HepG2 (cell line): ENCODE data around the gene WDR3. TPM values are rescaled to one million over a fixed set of nuclear protein-coding genes. Genes with fewer than 3 reads are reported as not detected.
A peak's percentile ranks its signal among the peaks of the same experiment; 100 is the strongest.

ENCODE experiments used
- ATAC-seq: fragments of 200-7000 bp; cut with Tn5 transposase; 3 replicates; pipeline ENCODE4 v1.9.1; 2020; ENCODE audit warnings: mild to moderate bottlenecking, moderate library complexity
- BruUV-seq: library from RNA; stranded (reverse); fragments of 400-500 nt; replicated peaks from 2 replicates; lab custom pipeline; 2021; lab: Mats Ljungman, UMichigan
- CTCF ChIA-PET: fragments of 300-600 bp; formaldehyde crosslinking; extraction: SDS; loops from one replicate; lab custom pipeline; 2021; ENCODE audit warnings: low total read pairs, inconsistent platforms, low intra/inter-chr PET ratio; lab: Yijun Ruan, JAX
- POLR2A ChIA-PET: fragments of 350-600 bp; sonication (Branson Sonifier 250); formaldehyde crosslinking; loops from one replicate; lab custom pipeline; 2020; ENCODE audit warnings: antibody characterized with exemption, inconsistent platforms; lab: Yijun Ruan, JAX
- DNase-seq: peaks from one replicate; pipeline ENCODE4 v3.0.0-alpha.2; 2015; ENCODE audit warnings: low spot score
- FAIRE-seq: peaks from 3 replicates; lab custom pipeline; 2011; peaks lifted over from hg19 to GRCh38; lab: Jason Lieb, UNC
- H2AFZ ChIP-seq: one replicate; pipeline ENCODE4 v1.6.1; 2011; ENCODE audit warnings: low read length, inconsistent platforms
- H3K27ac ChIP-seq: fragments of 300-600 bp; 3 replicates; pipeline ENCODE4 v1.8.0; 2011; ENCODE audit warnings: mixed run types, mild to moderate bottlenecking, mixed read lengths, low read length, inconsistent platforms; ENCODE audit not compliant: insufficient read depth; ENCODE audit errors: extremely low read length
- H3K27me3 ChIP-seq, 2 experiments: fragments of 200-600 bp in 1 of 2; 2 replicates in 1 of 2; 3 replicates in 1 of 2; pipeline versions ENCODE4 v1.6.0 to v1.8.0; 2011; ENCODE audit warnings: low read length in 2 of 2, mild to moderate bottlenecking in 2 of 2, moderate library complexity in 2 of 2, inconsistent platforms in 1 of 2; ENCODE audit not compliant: insufficient read depth in 2 of 2, control insufficient read depth in 1 of 2
- H3K36me3 ChIP-seq, 2 experiments: fragments of 200-600 bp in 1 of 2; replicated peaks in 1 of 2; 2 replicates in 1 of 2; 3 replicates in 1 of 2; pipeline versions ENCODE4 v1.5.1 to v1.8.0; 2011; ENCODE audit warnings: low read length in 2 of 2, inconsistent platforms in 1 of 2; ENCODE audit not compliant: insufficient read depth in 2 of 2, control insufficient read depth in 1 of 2
- H3K4me1 ChIP-seq: 2 replicates; pipeline ENCODE4 v1.5.1; 2012; ENCODE audit warnings: low read length, inconsistent platforms; ENCODE audit not compliant: insufficient read depth
- H3K4me2 ChIP-seq: 2 replicates; pipeline ENCODE4 v1.6.0; 2011; ENCODE audit warnings: low read depth, low read length, inconsistent platforms
- H3K4me3 ChIP-seq, 3 experiments: fragments of 200-600 bp in 1 of 3; sonication (generic), shearing (Covaris generic) in 1 of 3; replicated peaks in 1 of 3; 2 replicates each; pipeline ENCODE4 v1.5.1; 2011 to 2016; ENCODE audit warnings: low read length in 3 of 3, inconsistent platforms in 2 of 3, low read depth in 2 of 3, mild to moderate bottlenecking in 2 of 3, control low read depth in 1 of 3, mixed read lengths in 1 of 3; ENCODE audit not compliant: insufficient read depth in 1 of 3
- H3K79me2 ChIP-seq: one replicate; pipeline ENCODE4 v1.6.1; 2011; ENCODE audit warnings: low read length, inconsistent platforms; ENCODE audit not compliant: insufficient read depth
- H3K9ac ChIP-seq: 2 replicates; pipeline ENCODE4 v1.6.0; 2011; ENCODE audit warnings: mild to moderate bottlenecking, low read depth, low read length, inconsistent platforms; ENCODE audit not compliant: insufficient read depth
- H3K9me3 ChIP-seq: 2 replicates; pipeline ENCODE4 v1.5.1; 2012; ENCODE audit warnings: mild to moderate bottlenecking, low read length
- H4K20me1 ChIP-seq: 2 replicates; pipeline ENCODE4 v1.6.0; 2011; ENCODE audit warnings: inconsistent platforms, mild to moderate bottlenecking, low read length, moderate library complexity; ENCODE audit not compliant: insufficient read depth
- ARID2 ChIP-seq: sonication (generic); formaldehyde crosslinking; IDR thresholded peaks from 2 replicates; pipeline ENCODE4 v1.8.1; 2022; ENCODE audit warnings: mild to moderate bottlenecking, missing genetic modification reagents, borderline replicate concordance
- ASH2L ChIP-seq: fragments of 300-600, 200-600 bp; sonication (generic); IDR thresholded peaks from 2 replicates; pipeline ENCODE4 v1.7.0; 2017; ENCODE audit warnings: low read depth, mild to moderate bottlenecking, moderate library complexity, mixed read lengths, low read length; ENCODE audit not compliant: insufficient read length
- FOXA1 ChIP-seq, 2 experiments: fragments of 450-650 bp in 1 of 2; sonication (generic) in 1 of 2; formaldehyde crosslinking in 1 of 2; IDR thresholded peaks; 2 replicates each; pipeline versions ENCODE4 v1.4.0 to v1.6.1; 2016 to 2020; ENCODE audit warnings: missing genetic modification reagents in 1 of 2
- HOXA9 ChIP-seq: sonication (generic); formaldehyde crosslinking; IDR thresholded peaks from 2 replicates; pipeline ENCODE4 v1.8.1; 2022; ENCODE audit warnings: missing genetic modification reagents, mild to moderate bottlenecking, moderate library complexity, borderline replicate concordance
- MAFF ChIP-seq: IDR thresholded peaks from 2 replicates; pipeline ENCODE4 v1.6.1; 2011; ENCODE audit warnings: low read depth, low read length, improper control_type of control experiment
- NFKB2 ChIP-seq: sonication (generic); formaldehyde crosslinking; IDR thresholded peaks from 2 replicates; pipeline ENCODE4 v1.4.0; 2020; ENCODE audit warnings: missing genetic modification reagents, borderline replicate concordance
- REXO4 ChIP-seq: sonication (generic); formaldehyde crosslinking; IDR thresholded peaks from 2 replicates; pipeline ENCODE4 v1.8.0; 2022; ENCODE audit warnings: missing genetic modification reagents, mild to moderate bottlenecking, borderline replicate concordance
- TMF1 ChIP-seq: sonication (generic); formaldehyde crosslinking; IDR thresholded peaks from 2 replicates; pipeline ENCODE4 v1.8.1; 2022; ENCODE audit warnings: low read depth, missing genetic modification reagents
- ZBTB38 ChIP-seq: sonication (generic); formaldehyde crosslinking; IDR thresholded peaks from 2 replicates; pipeline ENCODE4 v1.5.1; 2020; ENCODE audit warnings: mild to moderate bottlenecking, missing genetic modification reagents
- ZNF317 ChIP-seq: sonication (generic); formaldehyde crosslinking; IDR thresholded peaks from 2 replicates; pipeline ENCODE4 v1.5.0; 2020; ENCODE audit warnings: mild to moderate bottlenecking, missing genetic modification reagents
- ZNF331 ChIP-seq: sonication (generic); formaldehyde crosslinking; IDR thresholded peaks from 2 replicates; pipeline ENCODE4 v1.4.0; 2020; ENCODE audit warnings: missing genetic modification reagents
- ZNF776 ChIP-seq: sonication (generic); formaldehyde crosslinking; IDR thresholded peaks from 2 replicates; pipeline ENCODE4 v1.4.0; 2020; ENCODE audit warnings: mild to moderate bottlenecking, missing genetic modification reagents
- ZSCAN21 ChIP-seq: sonication (generic); formaldehyde crosslinking; IDR thresholded peaks from 2 replicates; pipeline ENCODE4 v1.8.0; 2022; ENCODE audit warnings: mild to moderate bottlenecking, missing genetic modification reagents, moderate library complexity, borderline replicate concordance
- WGBS: methylation state at CpG from one replicate; pipeline ENCODE4 v1.1.6; 2017; ENCODE audit warnings: low lambda C conversion rate; 5-methylcytosine and 5-hydroxymethylcytosine counted together
- in situ Hi-C: cut with HindIII; loops from 2 replicates; pipeline ENCODE4 v1.10.0; 2017; ENCODE audit warnings: low pct_unique_long_range_greater_than_20kb; ENCODE audit not compliant: extremely low pct_ligation_motif_present
- intact Hi-C: fragments of 100-400 bp; cut with micrococcal nuclease; formaldehyde crosslinking; loops from one replicate; pipeline ENCODE4 v1.10.0; 2022; ENCODE audit not compliant: unreplicated experiment
- polyA plus RNA-seq, 8 experiments: library from polyadenylated mRNA; depleted of rRNA in 3 of 8; stranded (reverse) in 7 of 8; unstranded in 1 of 8; fragments of >200 nt; fragmentation: Illumina TruSeq in 4 of 8; extraction: Trizol in 4 of 8; gene quantifications; 2 replicates each; pipeline versions ENCODE4 v1.2.1 to v1.2.3, GENCODE V29; 2011 to 2016; ENCODE audit warnings: low read depth in 4 of 8, missing spikeins in 1 of 8, mixed read lengths in 1 of 8; ENCODE audit not compliant: insufficient read depth in 1 of 8
- total RNA-seq, 5 experiments: library from RNA; depleted of rRNA; stranded (reverse); fragments of >200 nt; fragmentation: Illumina TruSeq; extraction: Trizol; gene quantifications; 2 replicates each; pipeline ENCODE4 v1.2.3, GENCODE V29; 2016; ENCODE audit warnings: low read depth in 1 of 5

The WDR3 gene
- total and polyA plus RNA-seq, 2 of the 13 experiments (the other 11 are each of a cell fraction or from before 2014, with no cell fraction given) = 15.9 to 55.5 TPM

DNA sequence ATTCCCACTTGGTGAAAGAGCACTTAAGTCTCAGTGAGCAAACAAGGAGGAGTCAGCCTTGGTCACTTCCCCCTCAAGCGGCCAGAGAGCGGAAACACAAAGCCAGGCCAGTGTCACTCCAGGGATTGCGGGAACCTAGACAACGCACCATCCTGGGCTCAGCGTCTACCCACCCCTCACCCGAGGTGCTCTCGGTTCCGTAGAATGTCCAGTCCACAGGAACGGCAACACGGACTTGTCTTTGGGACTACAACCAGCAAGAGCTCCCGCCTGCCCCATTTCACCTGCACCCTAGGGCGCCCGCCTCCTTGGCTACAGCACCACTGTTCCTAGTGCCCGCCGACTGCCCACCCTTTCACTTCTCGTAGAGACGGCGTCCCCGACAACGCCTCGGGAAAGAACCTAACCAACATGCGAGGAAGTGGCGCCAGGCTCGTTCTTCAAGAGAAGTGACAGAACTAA, 627 bp upstream of the WDR3 start (continued):
- TF ChIP-seq REXO4 (CRISPR knock-in tag) (peak; percentile 60; the same call in 1 of the 2 replicates), ZNF317 (CRISPR knock-in tag) (0 out of 2 replicates have a peak, but pooled peaks have one; percentile 27), FOXA1 (IDR thresholded peaks at IDR 0.05) (no peak), FOXA1 (CRISPR knock-in tag; IDR thresholded peaks at IDR 0.05) (peak; percentile 47), ZBTB38 (peak; percentile 42; the same call in 1 of the 2 replicates), MAFF (no peak), ZNF331 (0 out of 2 replicates have a peak, but pooled peaks have one; percentile 9), ASH2L (peak; percentile 16), NFKB2 (CRISPR knock-in tag) (peak; percentile 19; the same call in 1 of the 2 replicates)

- Histone ChIP-seq H3K27me3 (no peaks in the 10 kb centered on the region; a peak in 1 of 5 replicates), H2AFZ (peak overlapping the region; percentile 56), H3K4me1 (peaks cover 48% of the 10 kb centered on the region), H3K79me2 (peaks cover 77% of the 10 kb centered on the region), H3K9me3 (no peaks in the 10 kb centered on the region), H3K36me3 (peaks cover 2 to 19% of the 10 kb centered on the region in 2 experiments; a peak in 2 of 5 replicates), H3K4me2 (peak overlapping the region; percentile 90), H4K20me1 (peaks cover 3% of the 10 kb centered on the region; the same call in 1 of the 2 replicates), H3K9ac (peak overlapping the region; percentile 88), H3K4me3 (peak overlapping the region; percentile 81 to 98 (median 94)), H3K27ac (peak overlapping the region; percentile 77)
- intact Hi-C loops = no loop called here
- TF ChIP-seq HOXA9 (CRISPR knock-in tag) = no peak
- TF ChIP-seq ZSCAN21 (CRISPR knock-in tag) = no peak
- 0 out of 2 replicates have a peak, but pooled peaks have one; percentile 22 for TF ChIP-seq TMF1 (CRISPR knock-in tag)
- no peak for TF ChIP-seq ZNF776 (CRISPR knock-in tag)
- TF ChIP-seq ARID2 (CRISPR knock-in tag) = peak; percentile 27; the same call in 1 of the 2 replicates
- under 1% methylated on average over 12 of the region's 12 CpGs for whole genome bisulfite sequencing
- ChIA-PET CTCF (no interaction called here), POLR2A (interaction anchor here (1.6 kb wide), 1 partner anchor 108 kb away, joined by 9 read pairs; no protein-coding TSS in a partner anchor)
- TSS peak; percentile 67 for BruUV-seq
- FAIRE-seq = no peak
- in situ Hi-C loops = no loop called here
- peak; percentile 4 for ATAC-seq
- no peak for DNase-seq
Observed at GRCh38 chr1:117930173-117930447, 571 bp downstream of the WDR3 start.
